ENCODE measurements around the gene GABRD.
"Not testable (repeated sequence)": the region's sequence is repeated elsewhere in the genome, so short reads cannot be mapped to it uniquely, and the experiment has no call there.

GABRD gene, protein sequence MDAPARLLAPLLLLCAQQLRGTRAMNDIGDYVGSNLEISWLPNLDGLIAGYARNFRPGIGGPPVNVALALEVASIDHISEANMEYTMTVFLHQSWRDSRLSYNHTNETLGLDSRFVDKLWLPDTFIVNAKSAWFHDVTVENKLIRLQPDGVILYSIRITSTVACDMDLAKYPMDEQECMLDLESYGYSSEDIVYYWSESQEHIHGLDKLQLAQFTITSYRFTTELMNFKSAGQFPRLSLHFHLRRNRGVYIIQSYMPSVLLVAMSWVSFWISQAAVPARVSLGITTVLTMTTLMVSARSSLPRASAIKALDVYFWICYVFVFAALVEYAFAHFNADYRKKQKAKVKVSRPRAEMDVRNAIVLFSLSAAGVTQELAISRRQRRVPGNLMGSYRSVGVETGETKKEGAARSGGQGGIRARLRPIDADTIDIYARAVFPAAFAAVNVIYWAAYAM

DNA sequence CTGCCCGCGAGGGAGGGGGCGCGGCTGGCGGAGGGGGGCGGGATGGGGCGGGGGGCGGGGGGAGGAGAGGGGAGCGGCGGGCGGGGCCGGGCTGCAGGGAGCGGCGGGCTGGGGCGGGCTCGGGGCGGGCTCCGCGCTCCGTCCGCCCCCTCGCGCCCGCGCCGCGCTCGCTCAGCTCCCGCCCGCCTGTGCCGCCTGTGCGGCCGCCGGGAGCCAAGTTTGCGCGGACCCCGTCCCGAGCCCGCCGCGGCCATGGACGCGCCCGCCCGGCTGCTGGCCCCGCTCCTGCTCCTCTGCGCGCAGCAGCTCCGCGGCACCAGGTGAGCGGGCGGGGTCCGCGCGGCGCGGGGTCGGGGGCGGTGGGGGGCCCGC lies at the start of gene GABRD:
GABRD (plus strand) TSS at position 174 of the 372 bp plus-strand sequence; CDS start at position 253, 79 bp downstream.
- Histone ChIP-seq H3K9me3 (ENCODE audit: low read length) (no peaks in the 10 kb centered on the region), H2AFZ (ENCODE audit: low read depth, low read length) (no peak within 1 kb of the TSS), H3K36me3 (ENCODE audit: insufficient read depth, low read length) (no peaks in the 10 kb centered on the region), H3K4me3 (ENCODE audit: low read length) (no peak within 1 kb of the TSS), H3K27me3 (ENCODE audit: insufficient read depth, low read length) (peaks cover 82% of the 10 kb centered on the region), H3K4me1 (ENCODE audit: insufficient read depth, low read length) (peaks cover 4% of the 10 kb centered on the region)

DNA sequence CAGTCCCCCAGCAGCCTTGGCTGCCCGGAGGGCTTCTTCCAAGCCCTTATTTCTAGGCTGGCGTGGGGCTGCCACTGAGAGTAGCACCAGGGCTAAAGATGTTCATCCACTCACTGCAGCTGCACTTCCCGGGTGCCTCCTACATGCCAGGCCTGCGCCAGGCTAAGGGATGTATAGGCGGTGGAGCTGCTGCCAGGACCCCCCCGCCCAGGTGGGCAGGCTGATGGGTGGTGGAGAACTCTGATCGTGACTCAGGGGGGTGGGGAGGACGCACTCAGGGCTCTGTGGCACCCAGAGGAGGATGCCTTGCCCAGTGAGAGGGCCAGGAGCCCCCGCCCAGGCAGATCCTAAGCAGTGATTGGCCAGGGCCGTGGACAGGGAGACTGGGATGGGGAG lies 49.6 kb upstream of the GABRD start:
- Histone ChIP-seq H3K36me3 (ENCODE audit: insufficient read depth, low read length) (no peaks in the 10 kb centered on the region), H2AFZ (ENCODE audit: low read depth, low read length) (no peak overlapping the region), H3K4me3 (ENCODE audit: low read length) (no peak overlapping the region), H3K4me1 (ENCODE audit: insufficient read depth, low read length) (no peaks in the 10 kb centered on the region), H3K27me3 (ENCODE audit: insufficient read depth, low read length) (peaks cover 3% of the 10 kb centered on the region), H3K9me3 (ENCODE audit: low read length) (peaks cover 3% of the 10 kb centered on the region)

DNA sequence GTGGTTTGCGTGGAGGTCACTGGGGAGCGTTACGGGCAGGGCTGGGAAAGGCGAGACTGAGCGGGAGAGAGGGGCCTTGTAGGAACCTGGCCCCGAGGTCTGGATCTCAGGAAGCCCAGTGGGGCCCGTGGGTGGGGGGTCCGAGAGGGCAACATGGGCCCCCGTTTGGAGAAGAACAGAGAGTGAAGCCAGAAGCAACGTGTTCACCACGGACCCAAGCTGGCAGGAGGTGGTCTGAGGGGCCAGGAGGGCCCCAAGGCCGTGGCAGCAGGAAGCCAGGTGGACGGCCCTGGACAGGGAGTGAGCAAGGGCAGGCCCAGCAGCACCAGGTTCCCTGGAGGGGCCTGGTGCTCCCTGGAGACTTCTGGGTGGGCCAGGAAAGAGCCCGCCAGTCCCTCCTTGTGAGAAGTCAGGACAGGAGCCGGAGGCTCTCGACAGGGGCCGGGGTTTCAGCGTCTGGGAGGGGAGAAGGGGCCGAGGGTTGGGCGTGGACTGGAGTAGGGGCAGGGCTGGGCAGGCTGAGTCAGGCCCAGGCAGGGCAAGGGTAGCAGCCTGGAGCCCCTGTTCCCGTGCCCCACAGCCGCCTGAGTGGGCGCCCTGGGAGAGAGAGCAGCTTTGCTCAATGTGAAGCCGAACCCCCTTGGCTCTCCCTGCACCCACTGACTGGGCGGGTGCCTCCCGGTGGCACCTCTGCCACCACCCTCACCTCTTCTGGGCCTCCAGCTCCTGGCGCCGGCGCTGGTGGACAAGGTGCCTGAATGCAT lies 49.0 kb upstream of the GABRD start:
- peaks cover 4% of the 10 kb centered on the region for H3K27me3 ChIP-seq (ENCODE audit: insufficient read depth, low read length)
- H3K4me1 ChIP-seq (ENCODE audit: insufficient read depth, low read length), result no peaks in the 10 kb centered on the region
- H3K4me3 ChIP-seq (ENCODE audit: low read length), result no peak overlapping the region
- H3K9me3 ChIP-seq (ENCODE audit: low read length), result peaks cover 3% of the 10 kb centered on the region
- no peaks in the 10 kb centered on the region for H3K36me3 ChIP-seq (ENCODE audit: insufficient read depth, low read length)
- H2AFZ ChIP-seq (ENCODE audit: low read depth, low read length), result no peak overlapping the region

DNA sequence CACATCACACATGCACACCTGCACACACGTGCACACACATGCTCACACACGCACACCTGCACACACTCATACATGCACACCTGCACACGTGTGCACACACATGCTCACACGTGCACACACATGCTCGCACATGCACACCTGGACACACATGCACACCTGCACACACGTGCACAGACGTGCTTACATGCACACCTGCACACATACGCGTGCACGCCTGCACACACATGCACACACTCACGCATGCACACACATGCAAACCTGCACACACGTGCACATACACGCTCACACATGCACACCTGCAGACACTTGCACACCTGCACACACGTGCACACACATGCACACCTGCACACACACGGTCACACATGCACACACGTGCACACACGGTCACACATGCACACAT lies 48.1 kb upstream of the GABRD start:
- Histone ChIP-seq H3K36me3 (ENCODE audit: insufficient read depth, low read length) (no peaks in the 10 kb centered on the region), H3K4me3 (ENCODE audit: low read length) (no peak overlapping the region), H2AFZ (ENCODE audit: low read depth, low read length) (no peak overlapping the region), H3K27me3 (ENCODE audit: insufficient read depth, low read length) (peaks cover 4% of the 10 kb centered on the region), H3K4me1 (ENCODE audit: insufficient read depth, low read length) (no peaks in the 10 kb centered on the region), H3K9me3 (ENCODE audit: low read length) (peaks cover 3% of the 10 kb centered on the region)

DNA sequence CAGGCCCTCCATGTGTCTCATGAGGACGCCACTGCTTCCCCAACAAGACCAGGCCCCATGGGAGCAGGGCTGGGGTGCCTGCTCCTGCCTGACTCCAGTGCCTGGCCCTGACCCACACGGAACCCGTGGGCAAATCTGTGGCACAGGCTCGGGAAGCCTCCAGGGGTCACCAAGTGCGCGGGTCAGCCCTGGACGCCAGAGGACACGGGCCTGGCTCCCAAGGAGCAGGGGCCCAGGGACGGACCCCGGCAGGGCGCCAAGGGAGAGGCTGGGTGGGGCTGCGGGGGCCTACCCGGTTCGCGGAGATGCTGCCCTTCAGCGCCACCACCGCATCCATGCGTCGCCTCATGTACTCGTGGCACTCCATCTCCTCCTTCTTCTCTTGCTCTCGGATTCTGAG lies 47.5 kb upstream of the GABRD start:
- Histone ChIP-seq H2AFZ (ENCODE audit: low read depth, low read length) (no peak overlapping the region), H3K9me3 (ENCODE audit: low read length) (peaks cover 3% of the 10 kb centered on the region), H3K4me3 (ENCODE audit: low read length) (no peak overlapping the region), H3K27me3 (ENCODE audit: insufficient read depth, low read length) (peaks cover 4% of the 10 kb centered on the region), H3K4me1 (ENCODE audit: insufficient read depth, low read length) (no peaks in the 10 kb centered on the region), H3K36me3 (ENCODE audit: insufficient read depth, low read length) (no peaks in the 10 kb centered on the region)

DNA sequence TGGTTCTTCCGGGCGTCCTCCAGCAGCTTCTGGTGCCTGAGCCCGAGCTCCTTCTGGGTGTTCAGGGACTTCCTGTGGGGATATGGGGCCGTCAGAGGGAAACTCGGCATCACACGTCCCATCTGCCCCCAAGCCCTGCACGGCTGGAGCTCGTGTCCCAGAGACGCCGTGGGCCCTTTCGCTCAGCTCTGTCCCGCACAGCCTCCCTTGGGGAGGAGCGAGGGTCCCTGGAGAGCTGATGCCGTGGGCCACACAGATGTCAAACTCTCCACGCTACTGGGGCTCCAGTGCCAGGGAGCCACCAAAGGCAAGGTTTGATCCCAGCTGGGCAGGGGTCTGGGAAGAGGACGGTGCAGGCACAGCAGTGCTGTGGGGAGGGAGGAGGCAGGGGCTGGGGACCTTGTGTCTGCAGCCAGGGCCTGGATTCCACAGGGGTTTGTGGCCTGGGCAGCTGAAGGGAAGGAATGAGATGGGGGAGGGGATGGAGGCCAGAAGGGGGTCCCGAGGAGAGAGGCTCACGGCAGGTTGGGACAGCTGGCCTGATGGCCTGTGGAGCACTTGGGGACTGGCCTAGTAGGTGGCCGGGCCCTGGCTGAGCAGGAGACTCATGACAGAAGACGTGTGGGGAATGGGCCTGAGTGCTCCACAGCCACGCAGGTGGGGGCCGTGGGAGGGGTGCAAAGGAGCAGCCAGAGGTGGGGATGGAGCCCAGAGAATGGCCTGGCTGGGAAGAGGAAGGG lies 46.0 kb upstream of the GABRD start:
- Histone ChIP-seq H3K4me3 (ENCODE audit: low read length) (no peak overlapping the region), H3K9me3 (ENCODE audit: low read length) (peaks cover 3% of the 10 kb centered on the region), H3K36me3 (ENCODE audit: insufficient read depth, low read length) (no peaks in the 10 kb centered on the region), H3K4me1 (ENCODE audit: insufficient read depth, low read length) (no peaks in the 10 kb centered on the region), H2AFZ (ENCODE audit: low read depth, low read length) (no peak overlapping the region), H3K27me3 (ENCODE audit: insufficient read depth, low read length) (peaks cover 4% of the 10 kb centered on the region)

DNA sequence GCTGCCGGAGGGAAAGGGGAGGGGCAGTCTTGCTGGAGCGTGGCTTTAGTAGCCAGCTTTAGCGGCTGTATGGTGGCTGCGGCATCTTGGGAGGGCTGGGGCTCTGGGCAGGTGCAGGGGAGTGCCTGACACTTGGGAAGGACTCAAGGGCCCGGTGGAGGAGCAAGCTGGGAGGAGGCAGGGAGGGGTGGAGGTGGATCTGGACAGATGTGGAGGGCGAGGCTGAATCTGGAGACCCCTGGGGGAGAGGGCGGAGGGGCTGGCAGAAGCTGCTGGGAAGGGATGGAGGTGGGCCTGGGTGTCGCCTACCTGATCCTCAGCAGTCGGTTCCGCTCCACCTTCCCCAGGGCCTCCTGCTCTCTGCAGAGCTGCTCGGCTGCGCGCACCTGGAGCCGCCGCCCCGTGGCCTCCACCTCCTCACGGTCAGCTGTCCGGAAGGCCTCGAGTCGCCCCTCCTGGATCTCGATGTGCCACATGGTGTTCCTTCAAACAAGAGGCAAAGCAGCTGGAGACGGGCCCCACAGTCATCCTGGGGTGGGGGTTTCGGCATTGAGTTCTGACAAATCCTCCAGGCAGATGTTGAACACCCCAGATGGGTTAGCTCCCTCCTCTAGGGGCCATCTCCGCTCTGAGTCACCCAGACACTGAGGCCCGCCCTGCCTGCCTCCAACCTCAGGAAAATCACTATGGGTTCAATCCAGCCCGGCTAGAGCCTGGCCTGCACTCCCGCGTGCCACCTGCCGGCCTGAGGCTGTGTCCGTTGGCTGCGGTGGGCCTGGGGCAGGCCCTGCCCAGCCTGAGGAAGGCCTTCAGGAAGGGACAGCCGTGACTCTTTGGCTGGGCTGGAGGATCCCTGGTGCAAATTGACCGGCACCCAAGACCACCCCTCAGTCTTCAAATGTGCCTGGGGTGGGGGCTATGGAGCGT lies 45.2 kb upstream of the GABRD start:
- peaks cover 4% of the 10 kb centered on the region for H3K27me3 ChIP-seq (ENCODE audit: insufficient read depth, low read length)
- no peak overlapping the region for H2AFZ ChIP-seq (ENCODE audit: low read depth, low read length)
- H3K4me1 ChIP-seq (ENCODE audit: insufficient read depth, low read length), result no peaks in the 10 kb centered on the region
- no peaks in the 10 kb centered on the region for H3K36me3 ChIP-seq (ENCODE audit: insufficient read depth, low read length)
- no peak overlapping the region for H3K4me3 ChIP-seq (ENCODE audit: low read length)
- peaks cover 3% of the 10 kb centered on the region for H3K9me3 ChIP-seq (ENCODE audit: low read length)

DNA sequence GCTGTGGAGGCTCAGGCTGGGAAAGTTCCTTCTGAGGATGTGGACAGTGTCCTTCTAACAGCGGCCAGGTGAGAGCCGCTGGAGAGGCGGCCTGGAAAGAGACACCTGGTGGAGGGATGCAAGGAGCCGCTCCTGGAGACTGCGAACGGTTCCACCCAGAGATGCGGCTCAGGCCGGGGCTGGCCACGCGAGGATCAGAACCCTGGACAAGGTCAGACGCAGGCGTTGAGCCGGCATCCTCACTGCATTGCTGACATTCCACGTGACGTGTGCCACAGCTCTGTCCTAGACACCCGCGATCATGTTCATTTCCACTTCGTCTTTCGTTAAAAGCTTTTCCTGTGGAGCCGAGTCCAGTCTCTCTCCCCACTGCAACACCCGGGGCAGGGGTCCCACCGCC lies 44.3 kb upstream of the GABRD start:
- H3K27me3 ChIP-seq (ENCODE audit: insufficient read depth, low read length), result peaks cover 4% of the 10 kb centered on the region
- peaks cover 9% of the 10 kb centered on the region for H3K9me3 ChIP-seq (ENCODE audit: low read length)
- H3K4me3 ChIP-seq (ENCODE audit: low read length), result no peak overlapping the region
- H3K4me1 ChIP-seq (ENCODE audit: insufficient read depth, low read length), result no peaks in the 10 kb centered on the region
- no peak overlapping the region for H2AFZ ChIP-seq (ENCODE audit: low read depth, low read length)
- no peaks in the 10 kb centered on the region for H3K36me3 ChIP-seq (ENCODE audit: insufficient read depth, low read length)

DNA sequence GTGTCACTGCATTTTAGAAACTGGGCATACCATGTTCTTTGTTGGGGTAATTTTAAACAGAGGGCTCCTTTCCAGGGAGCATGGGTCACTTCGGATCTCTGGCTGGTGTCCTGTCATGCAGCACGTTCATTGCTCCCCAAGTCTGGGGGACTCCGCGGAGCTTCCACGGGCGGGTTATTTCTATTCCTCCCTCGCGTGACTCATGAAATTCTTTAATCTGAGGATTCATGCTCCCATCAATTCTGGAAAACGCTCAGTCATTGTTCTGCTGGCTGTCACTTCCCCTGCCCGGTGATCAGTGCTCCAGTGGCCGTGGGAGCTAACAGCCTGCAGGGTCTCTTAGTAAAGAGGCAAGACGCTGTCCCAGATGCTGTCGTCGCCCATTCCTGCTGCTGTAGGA lies 43.6 kb upstream of the GABRD start:
- H2AFZ ChIP-seq (ENCODE audit: low read depth, low read length), result no peak overlapping the region
- H3K4me3 ChIP-seq (ENCODE audit: low read length), result no peak overlapping the region
- H3K9me3 ChIP-seq (ENCODE audit: low read length), result peaks cover 10% of the 10 kb centered on the region
- peaks cover 4% of the 10 kb centered on the region for H3K27me3 ChIP-seq (ENCODE audit: insufficient read depth, low read length)
- H3K36me3 ChIP-seq (ENCODE audit: insufficient read depth, low read length), result no peaks in the 10 kb centered on the region
- no peaks in the 10 kb centered on the region for H3K4me1 ChIP-seq (ENCODE audit: insufficient read depth, low read length)

DNA sequence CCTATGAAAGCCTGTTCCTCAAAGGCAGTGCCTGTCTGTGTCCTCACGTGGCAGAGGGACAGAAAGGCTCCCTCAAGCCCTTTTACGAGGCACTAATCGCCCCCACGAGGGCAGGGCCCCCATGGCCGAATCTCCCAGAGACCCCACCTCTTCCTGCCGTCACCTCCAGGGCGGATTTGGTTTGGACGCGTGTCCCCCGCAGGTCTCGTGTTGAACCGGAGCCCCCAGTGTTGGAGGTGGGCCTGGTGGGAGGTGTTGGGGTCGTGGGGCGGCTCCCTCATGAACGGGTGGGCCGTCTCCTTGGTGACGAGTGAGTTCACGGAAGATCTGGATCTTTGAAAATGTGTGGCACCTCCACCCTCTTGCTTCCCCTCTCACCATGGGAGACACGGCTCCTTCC lies 43.1 kb upstream of the GABRD start:
- Histone ChIP-seq H3K27me3 (ENCODE audit: insufficient read depth, low read length) (peaks cover 4% of the 10 kb centered on the region), H3K36me3 (ENCODE audit: insufficient read depth, low read length) (no peaks in the 10 kb centered on the region), H3K4me1 (ENCODE audit: insufficient read depth, low read length) (no peaks in the 10 kb centered on the region), H3K4me3 (ENCODE audit: low read length) (no peak overlapping the region), H2AFZ (ENCODE audit: low read depth, low read length) (no peak overlapping the region), H3K9me3 (ENCODE audit: low read length) (peaks cover 10% of the 10 kb centered on the region)

DNA sequence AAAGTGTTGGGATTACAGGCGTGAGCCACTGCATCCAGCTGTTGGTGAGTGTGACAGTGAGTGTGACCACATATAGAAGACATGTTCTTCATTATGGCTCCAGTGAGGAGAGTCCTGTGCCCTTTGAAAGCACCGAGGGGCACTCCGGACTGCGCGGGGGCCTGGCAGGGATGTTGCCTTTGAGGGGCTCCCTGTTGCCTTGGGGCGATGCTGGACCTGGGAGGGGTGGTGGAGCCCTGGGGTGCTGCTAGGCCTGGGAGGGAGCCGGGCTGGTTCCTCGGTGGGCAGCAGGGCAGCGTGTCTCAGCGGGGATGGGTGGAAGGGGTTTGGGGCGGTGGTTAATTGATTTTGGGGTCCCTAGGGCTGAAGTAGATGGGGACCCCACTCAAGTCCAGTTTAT lies 41.0 kb upstream of the GABRD start:
- no peaks in the 10 kb centered on the region for H3K36me3 ChIP-seq (ENCODE audit: insufficient read depth, low read length)
- H3K27me3 ChIP-seq (ENCODE audit: insufficient read depth, low read length), result peaks cover 4% of the 10 kb centered on the region
- H3K9me3 ChIP-seq (ENCODE audit: low read length), result peaks cover 12% of the 10 kb centered on the region
- no peak overlapping the region for H2AFZ ChIP-seq (ENCODE audit: low read depth, low read length)
- H3K4me1 ChIP-seq (ENCODE audit: insufficient read depth, low read length), result no peaks in the 10 kb centered on the region
- H3K4me3 ChIP-seq (ENCODE audit: low read length), result no peak overlapping the region

DNA sequence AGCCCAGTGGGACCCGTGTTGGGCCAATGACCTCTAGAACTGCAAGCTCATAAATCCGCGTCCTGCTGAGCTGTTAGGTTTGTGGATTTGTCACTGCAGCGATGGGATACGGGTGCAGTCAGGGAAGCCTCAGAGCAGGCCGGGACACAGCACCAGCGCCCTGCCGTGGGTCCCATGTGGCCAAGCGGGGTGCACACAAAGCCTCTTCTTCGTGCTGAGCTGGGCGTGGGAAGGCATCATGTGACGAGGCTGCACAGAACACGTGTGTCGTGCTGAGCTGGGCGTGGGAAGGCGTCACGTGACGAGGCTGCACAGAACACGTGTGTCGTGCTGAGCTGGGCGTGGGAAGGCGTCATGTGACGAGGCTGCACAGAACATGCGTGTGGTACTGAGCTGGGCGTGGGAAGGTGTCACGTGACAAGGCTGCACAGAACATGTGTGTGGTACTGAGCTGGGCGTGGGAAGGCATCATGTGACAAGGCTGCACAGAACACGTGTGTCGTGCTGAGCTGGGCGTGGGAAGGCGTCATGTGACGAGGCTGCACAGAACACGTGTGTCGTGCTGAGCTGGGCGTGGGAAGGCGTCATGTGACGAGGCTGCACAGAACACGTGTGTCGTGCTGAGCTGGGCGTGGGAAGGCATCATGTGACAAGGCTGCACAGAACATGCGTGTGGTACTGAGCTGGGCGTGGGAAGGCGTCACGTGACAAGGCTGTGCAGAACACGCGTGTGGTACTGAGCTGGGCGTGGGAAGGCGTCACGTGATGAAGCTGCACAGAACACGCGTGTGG lies 40.3 kb upstream of the GABRD start:
- not testable (repeated sequence) for H3K4me3 ChIP-seq (ENCODE audit: low read length); H3K4me1 ChIP-seq (ENCODE audit: insufficient read depth, low read length); H2AFZ ChIP-seq (ENCODE audit: low read depth, low read length); H3K36me3 ChIP-seq (ENCODE audit: insufficient read depth, low read length); H3K27me3 ChIP-seq (ENCODE audit: insufficient read depth, low read length)
- H3K9me3 ChIP-seq (ENCODE audit: low read length), result peaks cover 13% of the 10 kb centered on the region
